IPS-18c (cell line): ENCODE measurements around the gene ARL16.
A peak's percentile ranks its signal among the peaks of the same experiment; 100 is the strongest.

Experiments
- H3K4me3 ChIP-seq: 2 replicates; pipeline ENCODE4 v1.7.0; 2013; ENCODE audit warnings: low read depth, mild to moderate bottlenecking, low read length, moderate library complexity; ENCODE audit not compliant: insufficient read depth
- H3K9me3 ChIP-seq: one replicate; pipeline ENCODE4 v1.6.1; 2013; ENCODE audit warnings: mild to moderate bottlenecking, low read length, moderate library complexity; ENCODE audit not compliant: control insufficient read depth, insufficient read depth

ARL16 gene

GRCh38 chr17:81683584-81684441 is at the start of gene ARL16, which contains the start of gene HGS:
TSS of gene ARL16 (minus strand) at chr17:81683797. CDS start at chr17:81683753, 44 bp downstream.
TSS of gene HGS (plus strand) at chr17:81684011. CDS start at chr17:81684067, 56 bp downstream.
- Histone ChIP-seq H3K4me3 (peak within 1 kb of the TSS; percentile 98), H3K9me3 (peaks cover 2% of the 10 kb centered on the region)

DNA sequence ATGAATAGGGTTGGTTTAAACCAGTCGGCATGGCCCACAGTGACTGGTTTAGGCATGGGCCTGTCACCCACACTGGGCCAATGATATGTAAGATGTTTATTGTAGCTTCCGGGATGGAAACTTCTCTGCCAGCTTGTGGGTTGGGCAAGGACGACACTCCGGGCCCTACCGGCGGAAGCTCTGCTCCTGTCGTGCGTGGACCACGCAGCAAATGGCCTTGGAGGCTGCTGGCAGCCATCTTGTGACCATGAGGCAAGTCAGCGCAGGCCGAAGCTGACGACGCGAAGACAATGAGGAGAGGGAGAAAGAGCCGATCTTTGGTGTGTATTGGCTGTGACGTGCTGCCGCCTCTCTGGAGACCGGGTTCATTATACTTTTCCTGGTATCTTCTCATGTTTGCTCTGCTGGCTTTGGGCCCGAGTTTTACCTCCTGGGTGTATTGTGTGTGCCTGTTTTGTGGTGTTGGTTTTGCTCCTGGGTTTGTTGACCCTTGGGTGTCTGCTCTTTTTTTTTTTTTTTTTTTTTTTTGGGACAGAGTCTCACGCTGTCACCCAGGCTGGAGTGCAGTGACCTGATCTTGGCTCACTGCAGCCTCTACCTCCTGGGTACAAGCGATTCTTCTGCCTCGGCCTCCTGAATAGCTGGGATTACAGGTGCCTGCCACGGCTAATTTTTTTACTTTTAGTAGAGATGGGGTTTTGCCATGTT is 43.9 kb upstream of the ARL16 start:
- no peak overlapping the region for H3K4me3 ChIP-seq
- no peaks in the 10 kb centered on the region for H3K9me3 ChIP-seq

DNA sequence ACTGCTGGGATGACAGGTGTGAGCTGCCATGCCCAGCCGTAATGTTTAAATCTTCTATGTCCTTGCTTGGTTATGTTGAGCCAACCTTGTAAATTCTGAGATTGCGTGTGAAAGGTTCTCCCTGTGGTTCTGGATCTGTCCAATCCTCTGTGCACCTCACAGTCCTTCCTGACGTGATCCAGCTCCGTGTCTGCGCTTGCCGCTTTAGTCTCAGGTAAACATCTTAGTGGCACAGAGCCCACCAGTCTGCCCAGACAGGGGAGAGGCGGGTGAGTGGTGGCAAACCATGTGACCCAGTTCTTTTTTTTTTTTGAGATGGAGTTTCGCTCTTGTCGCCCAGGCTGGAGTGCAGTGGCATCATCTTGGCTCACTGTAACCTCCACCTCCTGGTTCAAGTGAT is 42.4 kb upstream of the ARL16 start:
- Histone ChIP-seq H3K9me3 (no peaks in the 10 kb centered on the region), H3K4me3 (no peak overlapping the region)

- Histone ChIP-seq H3K9me3 (no peaks in the 10 kb centered on the region), H3K4me3 (no peak overlapping the region)
Observed at GRCh38 chr17:81725439-81725838, 41.8 kb upstream of the ARL16 start.

- Histone ChIP-seq H3K4me3 (no peak overlapping the region), H3K9me3 (no peaks in the 10 kb centered on the region)
Observed at GRCh38 chr17:81723651-81724209, 40.1 kb upstream of the ARL16 start.

DNA sequence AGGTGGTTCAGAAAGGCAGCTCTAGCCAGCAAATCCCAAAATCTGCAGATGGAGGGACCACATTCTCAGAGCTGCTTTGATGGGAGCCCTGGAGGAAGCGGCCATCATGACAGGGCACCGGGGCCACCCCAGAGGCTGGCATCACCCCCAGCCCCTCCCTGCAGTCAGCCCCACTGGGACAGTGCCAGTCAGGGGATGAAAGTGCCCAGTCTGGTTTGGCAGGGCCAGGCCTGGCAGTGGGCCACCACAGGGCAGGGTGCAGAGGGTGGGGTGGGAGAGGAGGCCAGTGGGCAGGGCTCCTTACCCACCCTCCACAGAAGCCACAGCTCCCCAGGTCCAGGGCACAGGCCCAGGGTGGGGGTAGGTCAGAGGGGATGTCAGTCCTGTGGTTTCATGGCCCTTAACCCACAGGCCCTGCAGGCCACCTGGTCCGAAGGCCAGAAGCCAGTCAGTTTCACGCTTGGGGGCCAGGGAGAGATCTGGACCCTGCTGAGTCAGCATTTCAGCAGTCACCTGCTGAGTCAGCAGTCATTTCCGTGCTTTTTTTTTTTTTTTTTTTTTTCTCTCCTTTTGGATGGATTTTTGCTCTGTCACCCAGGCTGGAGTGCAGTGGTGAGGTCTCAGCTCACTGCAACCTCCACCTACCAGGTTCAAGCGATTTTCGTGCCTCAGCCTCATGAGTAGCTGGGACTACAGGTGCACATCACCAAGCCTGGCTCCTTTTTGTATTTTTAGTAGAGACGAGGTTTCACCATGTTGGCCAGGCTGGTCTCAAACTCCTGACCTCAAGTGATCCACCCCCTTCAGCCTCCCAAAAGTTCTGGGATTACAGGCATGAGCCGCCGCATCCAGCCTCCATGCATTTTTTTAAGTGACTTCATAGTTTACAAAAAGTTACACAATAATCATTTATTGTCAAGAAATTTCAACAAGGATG is 38.9 kb upstream of the ARL16 start:
- no peaks in the 10 kb centered on the region for H3K9me3 ChIP-seq
- no peak overlapping the region for H3K4me3 ChIP-seq

DNA sequence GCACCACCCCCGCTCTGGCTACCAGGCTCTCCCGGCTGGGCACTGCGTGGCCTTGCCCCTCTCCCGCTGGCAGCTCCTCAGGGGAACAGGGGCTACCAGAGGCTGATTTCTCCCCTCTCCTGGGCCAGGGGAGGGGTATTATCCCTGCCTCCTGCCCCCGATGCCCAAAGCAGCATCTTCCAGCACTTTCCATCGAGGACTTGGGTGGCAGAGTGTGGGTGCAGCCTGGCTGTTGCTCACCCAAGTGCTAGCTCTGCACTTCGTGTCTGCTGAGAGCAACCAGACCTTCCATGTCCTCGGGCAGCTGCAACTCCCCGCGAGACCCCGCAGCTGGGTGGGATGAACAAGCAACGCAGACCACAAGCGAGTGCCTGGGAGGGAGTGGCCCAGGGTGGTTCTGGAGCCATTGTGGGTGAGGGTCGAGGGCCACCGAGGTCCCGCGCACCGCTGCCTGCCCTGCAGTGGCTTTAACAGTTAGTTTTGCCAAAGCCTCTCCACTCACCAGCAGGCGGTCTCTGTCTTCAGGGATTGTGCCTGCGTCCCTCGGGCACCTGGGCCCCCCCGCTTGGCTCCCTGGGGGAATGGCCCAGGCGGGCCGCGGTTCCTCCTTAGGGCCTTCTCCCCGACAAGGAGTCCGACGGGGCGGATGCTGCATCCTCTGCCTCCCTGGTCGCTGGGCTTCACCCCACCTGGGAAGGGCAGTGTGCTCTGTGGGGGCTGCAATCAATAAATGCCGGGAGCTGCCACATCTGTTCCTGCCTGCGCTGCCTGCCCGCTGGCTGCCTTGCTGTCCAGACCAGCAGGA is 36.9 kb upstream of the ARL16 start:
- no peaks in the 10 kb centered on the region for H3K9me3 ChIP-seq

GRCh38 chr17:81719410-81720266 is 36.0 kb upstream of the ARL16 start:
- Histone ChIP-seq H3K9me3 (no peaks in the 10 kb centered on the region), H3K4me3 (no peak overlapping the region)

More for the DNA sequence above, 36.9 kb upstream of the ARL16 start:
- no peak overlapping the region for H3K4me3 ChIP-seq

GRCh38 chr17:81717766-81718089 is 34.1 kb upstream of the ARL16 start:
- H3K4me3 ChIP-seq: no peak overlapping the region
- H3K9me3 ChIP-seq: no peaks in the 10 kb centered on the region

GRCh38 chr17:81717049-81717765 is 33.6 kb upstream of the ARL16 start:
- Histone ChIP-seq H3K4me3 (no peak overlapping the region), H3K9me3 (no peaks in the 10 kb centered on the region)

DNA sequence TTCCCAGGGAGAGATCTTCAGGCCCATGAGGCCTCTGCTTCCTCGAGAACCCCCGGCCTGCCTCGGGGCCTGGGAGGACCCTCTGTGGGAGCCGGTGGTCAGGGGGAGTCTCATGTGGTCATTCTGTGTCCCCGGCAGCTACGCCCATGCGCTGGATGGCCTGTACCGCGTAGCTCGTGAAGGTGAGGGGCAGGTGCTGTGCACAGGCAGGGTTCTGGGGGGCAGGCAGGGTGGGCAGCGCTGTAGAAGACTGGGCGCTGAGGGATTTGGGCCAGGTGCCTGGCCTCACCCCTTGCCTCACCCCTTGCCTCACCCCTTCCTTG is 33.0 kb upstream of the ARL16 start:
- Histone ChIP-seq H3K9me3 (no peaks in the 10 kb centered on the region), H3K4me3 (no peak overlapping the region)

DNA sequence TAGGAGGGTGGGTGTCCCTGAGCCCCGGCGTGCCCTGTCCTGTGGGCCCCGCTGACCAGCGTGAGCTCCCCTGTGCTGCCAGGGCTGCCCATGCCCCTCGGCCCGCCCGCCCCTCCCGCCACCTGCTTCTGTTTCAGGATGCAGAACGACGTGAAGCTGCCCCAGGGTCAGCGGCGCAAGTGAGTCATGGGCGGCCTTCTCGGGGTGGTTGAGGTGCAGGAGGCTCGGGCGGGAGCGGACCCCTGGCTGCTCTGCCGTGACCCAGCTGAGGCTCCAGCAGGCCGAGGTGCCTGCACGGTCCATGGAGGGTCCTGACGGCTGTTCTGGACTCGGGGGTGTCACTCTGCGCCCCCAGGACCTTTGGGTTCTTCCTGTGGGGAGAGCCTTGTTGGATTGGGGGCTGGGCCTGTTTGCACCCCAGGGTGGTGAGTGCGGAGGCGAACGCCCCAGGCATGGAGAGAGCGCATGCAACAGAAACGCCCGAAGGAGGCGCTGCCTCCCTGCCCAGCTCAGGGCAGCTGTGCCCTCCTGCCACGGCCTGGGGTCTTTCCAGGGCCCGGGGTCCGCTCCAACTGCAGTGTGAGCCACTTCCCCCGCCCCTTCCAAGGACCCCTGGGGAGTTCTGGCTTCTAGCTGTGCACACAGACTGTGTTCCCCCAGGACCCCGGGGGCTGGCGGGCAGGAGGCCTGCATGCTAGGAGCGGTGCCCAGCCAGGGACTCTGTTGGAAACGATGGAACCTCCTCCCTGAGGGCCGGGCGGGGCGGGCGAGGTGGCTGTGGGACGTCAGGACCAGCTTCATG is 32.5 kb upstream of the ARL16 start:
- no peaks in the 10 kb centered on the region for H3K9me3 ChIP-seq
- no peak overlapping the region for H3K4me3 ChIP-seq

DNA sequence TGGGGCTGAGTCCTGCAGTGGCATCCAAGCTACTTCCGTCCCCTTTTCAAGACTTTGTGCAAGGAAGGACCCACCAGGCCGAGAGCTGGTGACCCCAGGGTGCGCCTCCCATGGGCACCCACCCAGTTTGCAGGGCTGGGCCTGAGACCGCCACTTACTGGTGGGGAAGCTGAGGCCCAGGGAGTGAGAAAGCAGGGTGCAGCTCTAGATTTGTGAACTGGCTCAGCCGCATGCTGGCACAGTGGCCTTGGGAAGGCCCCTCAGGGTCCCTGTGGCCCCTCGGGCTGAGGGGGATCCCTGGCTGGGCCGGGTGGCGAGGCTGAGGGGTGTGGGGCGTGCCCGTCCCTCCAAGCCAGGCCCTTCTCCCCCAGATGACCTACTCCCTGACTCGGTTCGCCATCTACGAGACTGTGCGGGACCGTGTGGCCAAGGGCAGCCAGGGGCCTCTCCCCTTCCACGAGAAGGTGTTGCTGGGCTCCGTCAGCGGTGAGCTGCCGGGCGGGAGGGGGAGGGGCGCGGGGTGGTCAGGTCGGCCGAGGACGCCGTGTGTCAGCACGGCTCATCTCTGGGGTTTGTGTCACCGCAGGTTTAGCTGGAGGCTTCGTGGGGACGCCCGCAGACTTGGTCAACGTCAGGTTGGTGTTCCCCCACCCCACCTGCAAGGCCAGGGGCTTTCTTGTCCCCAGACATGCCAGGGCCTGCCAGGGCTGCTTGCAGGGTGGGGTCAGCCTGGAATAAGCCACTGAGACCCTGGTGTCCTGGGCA is 31.7 kb upstream of the ARL16 start:
- Histone ChIP-seq H3K4me3 (no peak overlapping the region), H3K9me3 (no peaks in the 10 kb centered on the region)
